Fibroblast of peridontal ligament (primary cell): ENCODE measurements around the gene GMNC.

Experiments
- DNase-seq: peaks from one replicate; pipeline ENCODE4 v3.0.0-alpha.2; 2010; ENCODE audit errors: extremely low read depth

GMNC gene

DNA sequence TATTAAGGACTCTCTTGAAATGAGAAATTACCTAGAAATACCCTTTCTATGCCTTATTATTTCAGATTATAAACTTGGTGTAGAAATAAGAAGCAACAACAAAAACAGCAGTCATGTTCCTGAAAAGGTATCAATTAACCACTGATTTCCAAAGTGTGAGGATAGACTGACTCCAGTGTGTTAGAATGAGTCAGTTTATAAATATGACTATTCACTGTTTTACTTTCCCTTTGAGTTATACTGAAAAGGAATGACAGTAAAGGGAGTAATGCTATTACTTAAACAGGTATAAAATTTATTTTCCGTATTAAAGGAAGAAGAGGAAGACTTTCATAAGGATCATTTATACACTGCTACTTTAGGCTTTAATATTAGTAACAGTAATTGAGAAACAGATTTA lies 12.9 kb downstream of the GMNC start:
- DNase-seq = no peak

DNA sequence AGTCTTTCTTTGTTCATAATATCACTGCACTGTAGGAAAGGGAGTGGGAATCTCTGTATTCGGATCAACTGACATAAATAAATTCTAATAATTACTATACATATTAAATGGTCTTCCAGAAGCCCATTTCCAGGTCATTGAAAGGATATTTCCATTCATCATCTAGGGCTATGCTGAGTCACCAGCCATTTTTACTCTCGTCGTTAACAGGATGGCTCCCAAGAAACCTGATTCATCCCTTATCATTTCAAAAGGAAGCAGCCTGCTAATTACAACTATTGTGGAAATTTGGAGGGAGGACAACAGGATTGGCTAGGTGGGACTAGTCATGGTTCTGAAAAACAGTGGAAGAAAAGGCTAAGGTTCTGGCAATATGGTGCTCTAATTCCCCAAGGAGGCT lies 13.6 kb downstream of the GMNC start:
- no peak for DNase-seq

DNA sequence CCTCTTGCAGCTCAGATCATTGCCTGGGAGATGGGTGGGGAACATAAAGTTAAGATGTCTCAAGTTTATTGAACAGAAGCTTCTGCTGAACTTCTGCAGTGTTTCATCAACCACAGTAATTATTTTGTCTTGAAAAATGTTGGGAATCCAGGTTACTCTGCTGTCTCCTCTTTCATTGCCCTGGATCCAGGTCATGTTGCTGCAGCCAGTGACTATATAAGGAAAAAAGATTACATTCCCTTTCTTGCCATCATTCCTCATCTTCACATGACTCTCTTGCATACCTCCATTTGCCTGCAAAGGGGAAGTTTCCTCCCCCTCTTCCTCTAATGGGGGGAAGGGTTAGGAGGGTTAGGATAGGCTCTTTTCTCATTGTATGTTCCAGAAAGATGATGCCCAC lies 15.1 kb downstream of the GMNC start:
- no peak for DNase-seq

DNA sequence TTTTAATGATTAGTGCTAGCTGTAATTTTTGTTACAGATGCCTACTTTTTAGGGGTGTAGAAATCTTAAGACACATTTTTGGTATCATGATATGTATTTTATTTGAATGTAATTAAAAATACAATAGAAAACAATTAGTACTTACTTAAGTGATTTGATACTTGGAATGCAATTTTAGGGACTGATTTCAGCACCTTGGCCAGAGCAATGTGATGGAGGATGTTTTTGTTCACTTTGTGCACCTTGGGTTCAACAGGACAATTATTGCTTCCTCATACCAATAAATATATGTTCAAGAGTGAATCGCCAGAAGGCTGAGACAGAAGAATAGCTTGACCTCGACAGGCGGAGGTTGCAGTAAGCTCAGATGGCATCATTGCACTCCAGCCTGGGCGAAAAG lies 22.3 kb downstream of the GMNC start:
- DNase-seq = peak; percentile 5

DNA sequence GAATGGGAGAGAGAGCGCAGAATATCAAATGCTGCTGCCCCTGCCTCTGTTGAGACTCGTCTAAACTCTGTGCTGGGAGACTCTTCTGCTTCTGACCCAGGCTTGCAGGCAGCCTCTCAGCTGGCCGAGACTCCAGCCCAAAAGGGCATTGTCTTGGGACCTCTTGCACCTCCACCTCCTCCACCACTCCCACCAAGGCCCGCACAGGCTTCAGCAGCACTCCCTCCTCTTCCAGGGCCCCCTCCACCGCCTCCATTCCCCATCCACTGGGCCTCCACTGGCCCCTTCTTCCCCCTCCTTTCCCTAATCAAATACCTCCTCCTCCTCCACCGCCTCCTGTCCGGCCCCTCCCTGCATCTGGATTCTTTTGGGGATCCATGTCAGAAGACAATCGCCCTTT lies 31.3 kb downstream of the GMNC start:
- DNase-seq = no peak

DNA sequence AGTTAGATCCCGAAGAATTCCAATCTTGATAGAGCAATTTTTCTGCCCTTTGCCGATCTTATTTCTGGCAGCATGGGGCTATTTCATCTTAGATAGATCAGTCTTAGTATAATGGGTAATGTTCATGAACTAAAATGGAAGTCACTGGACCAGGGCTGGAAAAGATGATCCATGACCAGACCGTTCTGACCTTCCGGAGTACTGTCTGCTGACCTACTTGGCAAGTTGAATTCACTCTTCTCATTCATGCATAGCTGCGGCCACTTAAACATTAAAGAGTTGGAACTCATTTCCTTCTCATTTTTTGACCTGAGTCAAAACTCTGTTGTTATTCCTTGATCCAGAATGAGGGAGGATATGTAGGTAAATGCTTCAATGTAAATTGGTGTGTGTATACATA lies 32.5 kb downstream of the GMNC start:
- no peak for DNase-seq

DNA sequence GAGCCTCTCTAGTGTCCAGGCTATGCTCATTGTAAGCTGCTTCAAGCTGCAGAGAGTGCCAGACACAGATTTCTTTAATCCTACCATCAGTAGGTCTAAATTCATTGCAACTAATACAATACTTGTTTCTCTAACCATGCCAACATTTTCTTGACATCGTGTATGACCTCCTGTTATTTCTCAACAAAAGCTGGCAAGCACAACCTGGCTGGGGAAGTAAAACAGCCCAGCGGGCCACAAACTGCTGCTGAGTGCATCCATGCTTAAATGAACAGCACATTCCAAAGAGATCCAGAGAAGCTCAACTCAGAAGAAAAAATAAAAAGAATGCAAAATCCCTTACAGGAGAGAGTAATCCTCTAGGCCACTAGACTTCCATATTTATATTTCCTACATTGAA lies 36.5 kb downstream of the GMNC start:
- DNase-seq = peak; percentile 36

DNA sequence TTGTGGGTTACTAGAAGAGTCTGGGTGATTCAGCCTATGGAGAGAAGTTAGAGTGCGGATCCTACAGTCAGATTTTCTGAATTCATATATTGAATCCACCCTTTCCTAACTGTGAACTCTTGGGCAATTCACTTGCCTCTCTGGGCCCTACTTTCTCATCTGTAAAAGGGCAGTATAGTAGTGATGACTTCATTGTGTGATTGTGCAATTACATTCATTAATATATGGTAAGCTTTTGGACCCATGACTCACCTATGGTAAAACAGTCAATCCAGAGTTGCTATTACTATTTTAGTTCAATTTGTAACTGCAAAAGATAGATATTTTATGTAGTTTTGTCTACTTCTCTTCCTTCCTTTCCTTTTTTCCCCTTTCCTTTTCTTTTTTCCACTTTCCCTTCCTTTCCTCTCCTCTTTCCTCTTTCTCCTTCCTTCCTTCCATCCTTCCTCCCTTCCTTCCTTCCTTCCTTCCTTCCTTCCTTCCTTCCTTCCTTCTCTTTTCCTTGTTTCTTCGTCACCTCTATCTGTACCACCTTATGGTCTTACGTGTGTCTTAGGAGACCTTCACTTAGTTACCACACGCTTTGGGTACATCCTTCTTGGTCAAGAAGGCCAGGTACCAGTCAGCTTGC lies 37.0 kb downstream of the GMNC start:
- peak; percentile 13 for DNase-seq

DNA sequence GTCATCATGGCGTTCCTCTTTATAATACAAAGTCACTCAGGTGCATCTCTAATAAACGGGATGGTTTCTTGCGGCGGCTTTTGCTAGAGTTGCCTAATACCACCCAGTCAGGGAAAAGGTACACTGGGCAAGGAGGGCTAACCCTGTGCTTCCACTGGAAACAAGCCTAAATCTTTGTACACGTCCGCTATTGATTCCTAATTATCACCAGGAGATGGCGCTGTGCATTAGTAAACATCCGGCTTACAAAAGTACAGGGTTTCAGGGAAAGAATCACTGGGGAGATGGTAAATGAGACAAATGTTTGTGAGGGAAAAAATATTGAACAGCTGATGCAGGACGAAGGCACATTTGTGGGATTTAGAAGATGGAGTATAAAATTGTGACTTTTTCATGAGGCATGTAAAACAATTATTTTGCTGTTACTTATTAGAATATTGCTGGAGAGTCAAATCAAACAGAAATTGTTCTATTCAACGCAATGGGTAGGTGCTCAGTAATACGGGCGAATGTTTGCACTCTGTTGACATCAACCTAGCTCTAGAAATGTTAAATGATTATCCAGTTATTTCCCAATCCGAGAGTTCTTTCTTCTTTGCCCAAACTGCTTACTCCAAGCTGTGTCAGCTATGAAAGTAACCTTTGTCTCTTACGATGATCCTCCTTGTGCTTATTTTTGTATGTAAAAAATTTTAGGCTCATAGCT lies 50.6 kb downstream of the GMNC start:
- DNase-seq = peak; percentile 80

DNA sequence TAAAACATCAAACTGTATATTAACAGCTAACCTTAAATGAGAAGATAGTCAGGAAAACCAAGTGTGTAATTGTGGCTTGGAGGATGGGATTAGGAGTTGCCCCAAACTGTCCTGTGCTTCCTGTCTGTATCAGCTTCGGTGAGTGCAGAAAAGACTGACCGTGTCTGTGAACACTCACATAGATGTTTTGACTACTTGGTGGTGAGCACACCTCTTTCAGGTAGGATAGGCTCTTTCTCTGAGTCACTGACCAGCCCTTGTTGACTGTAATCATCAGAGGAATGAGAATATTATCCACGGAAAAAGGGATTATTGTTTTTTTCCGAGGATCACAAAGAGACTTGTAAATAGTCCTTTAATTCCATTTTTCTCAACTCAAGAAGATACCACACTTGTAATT lies 51.5 kb downstream of the GMNC start:
- no peak for DNase-seq

DNA sequence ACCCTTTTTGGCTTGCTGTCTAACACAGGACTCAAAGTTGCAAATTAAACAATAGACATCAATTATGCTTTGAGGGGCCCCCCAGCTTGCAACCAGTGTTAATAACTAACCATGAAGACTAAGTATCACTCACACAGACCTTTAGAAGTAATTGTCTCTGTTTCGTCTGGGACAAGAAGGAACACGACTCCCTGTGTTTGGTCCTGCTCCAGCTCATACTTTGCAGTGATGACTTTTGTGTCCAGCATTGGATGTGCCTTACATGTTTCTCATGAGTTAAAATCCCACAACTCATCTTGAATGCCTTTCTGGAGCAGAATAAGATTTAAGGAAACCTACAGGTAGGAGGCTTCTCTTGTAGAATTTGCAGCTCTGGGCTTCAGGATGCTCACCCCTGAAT lies 53.1 kb downstream of the GMNC start:
- no peak for DNase-seq

DNA sequence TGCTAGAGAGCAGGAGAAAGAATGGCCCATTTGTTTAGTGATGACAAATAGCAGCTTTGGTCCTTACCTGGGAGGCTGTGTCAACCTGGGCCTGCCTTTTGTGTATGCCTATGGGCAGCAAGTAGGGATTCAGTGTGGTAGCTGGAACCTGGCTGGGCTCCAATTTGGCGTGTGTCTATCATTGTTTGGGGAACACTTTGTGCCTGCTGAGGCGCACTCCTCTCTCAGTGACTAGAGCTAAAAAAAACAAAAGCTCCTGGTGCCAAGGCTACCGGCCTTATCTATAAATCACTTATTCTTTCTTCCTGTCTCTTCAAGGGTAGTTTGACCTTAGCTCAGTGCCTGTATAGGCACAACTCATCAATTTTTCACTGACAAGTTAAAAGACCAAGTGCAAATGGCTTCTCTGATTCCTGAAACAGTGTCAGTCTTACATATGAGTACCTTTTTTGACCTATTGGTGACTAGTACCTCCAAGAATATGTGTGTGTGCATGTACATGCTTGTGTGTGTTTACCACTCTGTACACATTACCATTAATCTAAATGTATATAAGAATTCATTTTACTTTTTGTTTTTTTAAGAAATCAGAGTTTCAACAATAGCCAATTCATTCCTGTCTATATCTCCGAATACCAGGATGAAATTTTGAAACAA lies 54.6 kb downstream of the GMNC start:
- no peak for DNase-seq
